GM19025 (cell line): ENCODE data around the gene KLC4.
A peak's percentile ranks its signal among the peaks of the same experiment; 100 is the strongest.

ENCODE experiments used
- ATAC-seq: cut with Tn5 transposase; IDR thresholded peaks from one replicate; pipeline ENCODE4 v1.9.1; 2021; ENCODE audit warnings: mild to moderate bottlenecking, low read depth, moderate library complexity; ENCODE audit not compliant: unreplicated experiment

Gene KLC4

GRCh38 chr6:43059168-43060033 lies at the start of gene KLC4, which contains the start of gene MRPL2:
Gene KLC4, plus strand, starts transcription at chr6:43059631. Its CDS starts 1,705 bp downstream, at chr6:43061336.
Gene MRPL2, minus strand, starts transcription at chr6:43059434. Its CDS starts 53 bp downstream, at chr6:43059381.
- peak; percentile 84 for ATAC-seq

GRCh38 chr6:43011207-43011606 lies 48.2 kb upstream of the KLC4 start:
- no peak for ATAC-seq

DNA sequence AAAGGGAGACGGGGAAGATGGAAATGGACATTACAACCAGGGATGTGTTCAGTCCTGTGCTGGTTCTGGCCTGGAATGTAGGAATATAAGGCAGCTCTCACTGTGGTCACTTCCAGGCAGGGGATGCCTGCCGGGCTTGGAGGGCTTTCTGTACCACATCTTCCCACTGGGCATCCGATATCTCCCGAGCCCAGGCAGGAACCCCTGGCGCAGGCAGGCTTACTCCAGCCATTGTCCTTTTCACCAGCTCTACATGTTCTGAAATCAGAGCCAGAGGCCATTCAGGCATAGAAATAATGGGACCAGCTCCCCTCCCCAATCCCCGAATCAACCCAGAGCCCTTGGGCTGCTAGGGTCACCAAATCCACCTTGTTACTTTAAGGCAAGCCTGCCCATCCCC lies 47.1 kb upstream of the KLC4 start:
- no peak for ATAC-seq

- no peak for ATAC-seq
Measured at GRCh38 chr6:43013097-43013842, 46.2 kb upstream of the KLC4 start.

GRCh38 chr6:43013843-43014433 lies 45.5 kb upstream of the KLC4 start, which contains the start of the genes KLHDC3 and MEA1:
Gene KLHDC3, plus strand, starts transcription at chr6:43014249. Its CDS starts 2,944 bp downstream, at chr6:43017193.
Gene MEA1, minus strand, starts transcription at chr6:43013946. Its CDS starts 133 bp downstream, at chr6:43013813.
- ATAC-seq: peak; percentile 92

DNA sequence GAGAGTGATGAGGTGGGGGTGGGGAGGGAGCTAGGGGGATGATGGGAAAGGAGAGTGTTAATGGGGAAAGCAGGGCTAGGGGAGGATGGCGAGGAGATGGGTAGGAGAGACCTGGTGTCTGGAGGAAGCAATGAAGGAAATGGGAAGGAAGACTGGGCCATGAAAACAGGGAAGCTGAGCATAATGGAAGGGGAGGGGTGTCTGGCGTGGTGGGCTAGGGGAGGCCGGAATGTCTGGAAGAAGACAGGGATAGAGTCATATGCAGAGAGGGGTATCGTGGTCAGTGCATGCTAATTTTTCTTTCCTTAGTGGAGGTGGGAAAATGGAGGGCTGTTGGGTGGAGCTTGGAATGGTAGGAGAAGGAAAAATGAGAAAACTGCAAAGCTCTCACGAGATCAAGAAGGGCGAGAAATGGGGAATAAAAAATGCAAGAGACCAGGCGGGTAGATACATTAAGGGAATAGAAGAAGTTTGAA lies 45.0 kb upstream of the KLC4 start:
- no peak for ATAC-seq

DNA sequence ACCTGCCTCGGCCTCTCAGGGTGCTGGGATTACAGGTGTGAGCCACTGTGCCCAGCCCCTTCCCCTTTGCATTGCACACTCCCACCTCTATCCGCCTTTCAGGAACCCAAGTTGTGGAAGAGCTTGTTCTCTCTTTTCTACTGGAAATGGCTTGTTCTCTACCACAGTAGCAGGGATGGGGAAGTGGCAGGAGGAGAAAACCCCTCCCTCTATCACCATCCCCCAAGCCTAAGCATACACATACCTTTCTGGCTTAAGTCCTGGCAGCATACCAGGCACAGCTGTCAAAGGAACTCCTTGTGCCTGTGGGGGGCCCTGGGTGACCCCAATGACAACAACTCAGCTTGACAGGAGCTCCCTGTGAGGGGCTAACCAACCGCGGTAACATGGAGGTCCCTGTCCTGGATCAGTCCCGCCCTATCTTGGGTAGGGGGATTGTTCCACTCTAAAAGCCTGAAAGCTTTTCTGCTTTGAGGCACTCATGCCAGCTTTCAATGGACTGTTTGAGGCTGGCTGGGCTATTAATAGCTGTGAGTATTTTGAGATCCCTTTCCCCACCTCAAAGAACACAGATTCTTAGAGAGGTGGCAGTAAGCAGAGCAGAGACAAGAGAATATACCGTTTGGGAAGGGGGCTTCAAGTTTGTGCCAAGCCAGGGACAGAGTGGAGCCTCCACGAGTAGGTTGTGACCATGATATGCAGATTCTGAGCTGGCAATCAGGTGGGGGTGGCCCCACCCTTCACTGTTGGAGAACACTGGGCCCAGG lies 43.1 kb upstream of the KLC4 start:
- no peak for ATAC-seq

GRCh38 chr6:43016943-43017334 lies 42.5 kb upstream of the KLC4 start:
- ATAC-seq: no peak

DNA sequence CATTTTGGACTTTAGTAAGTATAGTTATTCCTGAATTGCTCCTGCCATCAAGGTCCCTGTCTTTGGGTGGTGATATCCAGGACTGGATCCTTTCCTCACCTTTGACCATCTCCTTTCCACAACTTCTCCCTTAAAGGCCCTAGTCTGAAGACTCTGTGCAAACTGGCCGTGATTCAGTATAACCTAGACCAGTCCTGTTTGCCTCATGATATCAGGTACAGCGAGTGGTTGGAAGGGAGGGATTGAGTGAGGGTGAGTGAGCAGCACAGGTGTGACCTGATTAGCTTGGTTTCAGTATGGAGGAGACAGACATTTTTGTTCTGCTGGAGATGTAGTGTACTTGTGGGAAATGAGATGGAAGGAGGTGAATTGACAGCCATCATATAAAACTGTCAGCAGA lies 40.3 kb upstream of the KLC4 start:
- no peak for ATAC-seq

DNA sequence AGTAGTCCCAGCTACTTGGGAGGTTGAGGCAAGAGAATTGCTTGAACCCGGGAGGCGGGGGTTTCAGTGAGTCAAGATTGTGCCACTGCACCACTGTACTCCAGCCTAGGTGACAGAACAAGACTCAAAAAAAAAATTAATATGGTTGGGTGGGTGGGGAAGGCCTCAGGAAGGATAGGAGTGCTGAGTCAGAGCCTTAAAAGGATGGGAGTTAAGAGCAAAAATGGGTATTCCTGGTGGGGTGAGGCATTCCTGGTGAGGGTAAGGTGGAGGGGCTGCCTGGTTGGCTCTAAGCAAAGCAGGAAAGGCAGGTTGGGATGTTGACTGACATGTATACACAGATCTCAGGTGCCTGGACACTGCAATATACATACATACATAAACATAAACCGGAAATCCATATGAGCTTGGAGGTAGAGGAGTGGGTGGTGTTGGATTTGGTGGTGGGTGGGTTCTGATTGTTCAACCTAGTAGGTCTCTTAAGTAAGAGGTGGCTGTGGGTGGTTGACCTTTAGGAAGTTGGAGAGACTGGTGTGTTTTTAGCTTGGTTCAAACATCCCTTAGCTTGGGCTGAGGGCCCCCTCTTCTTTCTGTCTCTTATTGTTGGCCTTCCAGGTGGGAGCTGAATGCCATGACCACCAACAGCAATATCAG lies 39.3 kb upstream of the KLC4 start:
- no peak for ATAC-seq

DNA sequence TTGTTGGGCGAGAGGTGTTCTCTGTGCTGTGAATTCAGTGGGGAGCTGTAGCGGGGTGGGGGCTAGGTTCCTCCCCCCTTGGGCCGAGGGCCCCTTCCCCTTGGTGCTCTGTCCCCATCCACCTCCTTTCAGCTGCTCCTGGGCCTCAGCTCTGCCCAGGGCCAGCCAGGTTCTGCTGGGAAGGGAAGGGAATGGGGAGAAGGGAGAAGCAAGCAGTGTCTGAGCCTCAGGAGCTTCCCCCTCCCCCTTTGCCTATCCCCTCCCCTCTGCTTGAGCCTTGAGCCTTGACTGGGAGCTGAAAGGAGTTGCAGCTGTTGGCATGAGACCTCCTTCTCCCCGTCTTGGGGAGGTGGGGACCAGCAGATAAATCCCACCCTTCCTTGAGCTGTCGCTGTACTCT lies 38.6 kb upstream of the KLC4 start:
- ATAC-seq: no peak

DNA sequence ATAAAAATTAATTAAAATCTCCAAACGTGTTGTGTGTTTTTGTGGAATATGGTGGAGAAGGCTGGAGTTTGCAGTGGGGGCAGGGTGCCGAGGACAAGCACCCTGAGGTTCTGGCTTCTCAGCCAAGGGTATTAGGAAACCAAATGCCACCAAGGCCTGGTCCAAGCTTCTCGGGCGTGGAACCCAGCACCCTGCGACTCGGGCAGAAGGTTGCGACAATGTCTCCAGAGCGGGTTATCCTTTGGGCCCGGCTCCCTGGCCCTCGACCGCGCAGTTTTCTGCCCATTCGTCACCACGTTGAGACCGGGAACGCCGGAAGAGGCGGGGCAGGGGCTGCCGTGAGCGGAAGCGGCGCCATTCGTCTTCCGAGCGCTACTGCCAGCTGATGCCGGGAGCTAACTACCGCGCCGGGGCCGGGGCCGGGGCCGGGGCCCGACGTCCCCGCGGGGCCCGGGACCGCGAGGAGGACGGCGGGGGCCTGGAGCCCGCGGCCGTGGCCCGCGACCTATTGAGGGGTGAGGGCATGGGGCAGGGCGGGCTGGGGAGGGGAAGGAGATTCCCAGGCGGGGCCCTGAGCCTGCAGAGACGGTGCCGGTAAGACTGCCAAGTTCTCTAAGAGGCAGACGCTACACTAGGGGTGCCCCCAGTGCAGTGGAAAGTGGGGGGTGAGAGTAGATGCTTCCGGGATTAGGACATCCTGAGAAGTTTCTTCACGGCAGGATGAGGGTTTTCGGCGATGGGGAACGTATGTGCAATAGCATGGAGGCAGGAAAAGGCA lies 38.0 kb upstream of the KLC4 start, which contains the start of gene RRP36:
RRP36 (plus strand) TSS at position 354 of the 778 bp plus-strand sequence; CDS start at position 386, 32 bp downstream.
- ATAC-seq: no peak

DNA sequence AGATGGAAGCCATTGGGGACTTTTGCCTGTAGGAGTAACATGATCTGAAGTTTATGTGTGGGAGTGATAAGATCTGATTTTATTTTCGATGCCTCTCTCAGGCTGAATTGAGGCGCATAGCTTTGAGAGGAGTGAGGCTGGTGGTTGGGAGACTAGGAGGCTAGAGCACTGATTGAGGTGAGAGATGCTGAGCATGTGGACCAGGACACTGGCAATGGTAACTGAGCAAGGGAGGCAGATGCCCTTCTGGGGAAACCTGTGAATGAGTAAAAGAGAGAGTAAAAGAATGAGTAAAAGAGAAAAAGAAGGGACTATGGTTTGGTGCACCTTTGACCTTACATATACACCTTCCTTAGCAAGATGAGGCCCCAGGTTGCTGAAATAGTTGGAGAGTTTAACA lies 35.0 kb upstream of the KLC4 start:
- ATAC-seq: no peak

DNA sequence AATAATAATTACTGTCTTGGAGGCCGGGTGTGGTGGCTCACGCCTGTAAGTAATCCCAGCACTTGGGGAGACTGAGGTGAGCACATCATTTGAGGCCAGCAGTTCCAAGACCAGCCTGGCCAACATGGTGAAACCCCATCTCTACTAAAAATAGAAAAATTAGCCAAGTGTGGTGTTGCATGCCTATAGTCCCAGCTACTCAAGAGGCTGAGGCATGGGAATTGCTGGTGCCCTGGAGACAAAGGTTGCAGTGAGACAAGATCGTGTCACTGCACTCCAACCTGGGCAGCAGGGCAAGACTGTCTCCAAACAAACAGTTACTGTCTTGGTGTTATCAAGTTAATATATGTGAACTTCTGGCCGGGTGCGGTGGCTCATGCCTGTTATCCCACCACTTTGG lies 33.1 kb upstream of the KLC4 start:
- no peak for ATAC-seq

- ATAC-seq: no peak
Measured at GRCh38 chr6:43029120-43029519, 30.3 kb upstream of the KLC4 start.

- ATAC-seq: no peak
Measured at GRCh38 chr6:43032326-43032725, 27.1 kb upstream of the KLC4 start.

GRCh38 chr6:43033496-43034189 lies 25.8 kb upstream of the KLC4 start:
- ATAC-seq: no peak

DNA sequence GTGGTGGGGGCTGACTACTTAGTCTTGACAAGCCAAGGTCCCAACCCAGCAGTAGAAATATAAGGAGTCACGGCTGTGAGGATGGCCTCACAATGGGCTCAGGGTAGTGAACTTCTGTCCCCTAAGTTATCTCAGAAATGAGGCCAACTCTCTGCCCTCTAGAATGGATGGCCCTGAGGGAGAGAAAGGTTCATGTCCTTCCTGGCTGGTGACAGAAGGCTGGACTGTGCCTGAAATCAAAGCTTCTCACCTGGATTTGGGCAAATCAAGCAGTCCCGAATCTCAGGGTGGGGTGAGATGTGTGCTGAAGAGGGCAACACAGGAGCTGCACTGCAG lies 25.3 kb upstream of the KLC4 start:
- ATAC-seq: no peak
